Keratinocyte (primary cell): ENCODE measurements around the gene CFP.

Experiments used
- EZH2 ChIP-seq: IDR thresholded peaks from one replicate; pipeline ENCODE4 v1.6.1; 2012; ENCODE audit warnings: inconsistent platforms, mild to moderate bottlenecking, low read length, moderate library complexity
- TF ChIP-seq, protein P1 (sequence below), 3 experiments: IDR thresholded peaks in 1 of 3; conservative IDR thresholded peaks in 1 of 3; optimal IDR thresholded peaks in 1 of 3; 2 replicates in 2 of 3; 3 replicates in 1 of 3; pipeline versions ENCODE3 to v1.5.1; 2011; ENCODE audit warnings: low read length in 3 of 3, mild to moderate bottlenecking in 3 of 3, moderate library complexity in 2 of 3, control low read depth in 1 of 3, inconsistent platforms in 1 of 3; ENCODE audit not compliant: insufficient read depth in 2 of 3; ENCODE audit errors: extremely low read depth in 1 of 3

DNA sequence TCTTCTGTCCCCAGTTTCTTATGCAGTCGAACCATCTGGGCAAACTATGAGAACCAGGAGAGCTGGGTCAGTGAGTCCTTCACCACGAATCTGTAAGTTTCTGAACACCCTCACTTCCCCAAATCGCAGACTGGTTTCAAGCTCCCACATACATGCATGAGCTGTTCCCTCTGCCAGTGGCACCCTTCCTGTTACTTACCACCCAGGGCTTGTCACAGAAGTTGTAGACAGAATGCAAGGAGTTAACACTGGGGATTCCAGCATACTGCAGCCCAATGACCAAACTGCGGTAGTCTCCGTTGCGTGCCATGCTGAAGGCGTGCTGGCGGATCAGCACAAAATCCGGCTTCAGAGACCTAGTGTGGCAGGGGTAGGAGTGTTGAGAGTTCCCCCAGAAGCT, 24.7 kb downstream of the CFP start:
- TF ChIP-seq, protein P1, sequence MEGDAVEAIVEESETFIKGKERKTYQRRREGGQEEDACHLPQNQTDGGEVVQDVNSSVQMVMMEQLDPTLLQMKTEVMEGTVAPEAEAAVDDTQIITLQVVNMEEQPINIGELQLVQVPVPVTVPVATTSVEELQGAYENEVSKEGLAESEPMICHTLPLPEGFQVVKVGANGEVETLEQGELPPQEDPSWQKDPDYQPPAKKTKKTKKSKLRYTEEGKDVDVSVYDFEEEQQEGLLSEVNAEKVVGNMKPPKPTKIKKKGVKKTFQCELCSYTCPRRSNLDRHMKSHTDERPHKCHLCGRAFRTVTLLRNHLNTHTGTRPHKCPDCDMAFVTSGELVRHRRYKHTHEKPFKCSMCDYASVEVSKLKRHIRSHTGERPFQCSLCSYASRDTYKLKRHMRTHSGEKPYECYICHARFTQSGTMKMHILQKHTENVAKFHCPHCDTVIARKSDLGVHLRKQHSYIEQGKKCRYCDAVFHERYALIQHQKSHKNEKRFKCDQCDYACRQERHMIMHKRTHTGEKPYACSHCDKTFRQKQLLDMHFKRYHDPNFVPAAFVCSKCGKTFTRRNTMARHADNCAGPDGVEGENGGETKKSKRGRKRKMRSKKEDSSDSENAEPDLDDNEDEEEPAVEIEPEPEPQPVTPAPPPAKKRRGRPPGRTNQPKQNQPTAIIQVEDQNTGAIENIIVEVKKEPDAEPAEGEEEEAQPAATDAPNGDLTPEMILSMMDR (optimal IDR thresholded peaks at IDR 0.05 in 1 of 3, IDR thresholded peaks at IDR 0.05 in 1 of 3, conservative IDR thresholded peaks at IDR 0.05 in 1 of 3; ENCODE audit: extremely low read depth in 1 of 3, insufficient read depth in 2 of 3, low read length in 3 of 3), result no peak
- no peak for TF ChIP-seq EZH2
